Panc1 (cell line): ENCODE measurements around the gene CYTH4. TPM values are rescaled to one million over a fixed set of nuclear protein-coding genes. Genes with fewer than 3 reads are reported as not detected.

Experiments
- ATAC-seq: fragments of 200-7000 bp; cut with Tn5 transposase; 2 replicates; pipeline ENCODE4 v1.9.1; 2020; ENCODE audit warnings: mild to moderate bottlenecking, moderate library complexity
- BruUV-seq: library from RNA; stranded (reverse); fragments of 400-500 nt; replicated peaks from 2 replicates; lab custom pipeline; 2021; lab: Mats Ljungman, UMichigan
- CTCF ChIA-PET: fragments of 300-600 bp; sonication (Branson Sonifier 250); formaldehyde crosslinking; loops from one replicate; lab custom pipeline; 2022; ENCODE audit warnings: antibody characterized with exemption; lab: Charles Lee
- POLR2A ChIA-PET: fragments of 300-600 bp; sonication (Branson Sonifier 250); formaldehyde crosslinking; loops from one replicate; lab custom pipeline; 2022; ENCODE audit warnings: antibody characterized with exemption; lab: Charles Lee
- DNase-seq: peaks from one replicate; pipeline ENCODE4 v3.0.0-alpha.2; 2010; ENCODE audit warnings: low read depth, low spot score
- H3K27ac ChIP-seq: 2 replicates; pipeline ENCODE4 v1.5.1; 2011; ENCODE audit warnings: mild to moderate bottlenecking, low read length, inconsistent platforms
- H3K27me3 ChIP-seq: fragments of 200-500 bp; sonication (Bioruptor generic); 2 replicates; pipeline ENCODE4 v1.6.0; 2014; ENCODE audit warnings: low read length, inconsistent platforms; ENCODE audit not compliant: control insufficient read depth, insufficient read depth
- H3K36me3 ChIP-seq: fragments of 200-500 bp; sonication (Bioruptor generic); 2 replicates; pipeline ENCODE4 v1.5.1; 2014; ENCODE audit warnings: inconsistent platforms, mild to moderate bottlenecking, low read length, moderate library complexity; ENCODE audit not compliant: control insufficient read depth, insufficient read depth
- H3K4me1 ChIP-seq: 2 replicates; pipeline ENCODE4 v1.5.1; 2011; ENCODE audit warnings: inconsistent platforms, mild to moderate bottlenecking, low read length, moderate library complexity; ENCODE audit not compliant: control insufficient read depth, insufficient read depth
- H3K4me3 ChIP-seq, 2 experiments: 2 replicates each; pipeline ENCODE4 v1.5.1; 2011 to 2012; ENCODE audit warnings: low read depth in 2 of 2, low read length in 2 of 2, mild to moderate bottlenecking in 2 of 2, inconsistent platforms in 1 of 2, moderate library complexity in 1 of 2
- H3K9me3 ChIP-seq: fragments of 200-500 bp; sonication (Bioruptor generic); 2 replicates; pipeline ENCODE4 v1.5.1; 2014; ENCODE audit warnings: low read depth, mild to moderate bottlenecking, inconsistent platforms, low read length, moderate library complexity; ENCODE audit not compliant: control insufficient read depth, insufficient read depth
- CTCF ChIP-seq: fragments of 450-650 bp; IDR thresholded peaks from 2 replicates; pipeline ENCODE4 v1.5.1; 2017; ENCODE audit warnings: mild to moderate bottlenecking
- POLR2AphosphoS5 ChIP-seq: IDR thresholded peaks from 2 replicates; pipeline ENCODE4 v1.6.1; 2012; ENCODE audit warnings: mild to moderate bottlenecking, low read depth, low read length, moderate library complexity
- REST ChIP-seq, 2 experiments: IDR thresholded peaks; 2 replicates each; pipeline ENCODE4 v1.6.1; 2011 to 2012; ENCODE audit warnings: low read depth in 2 of 2, control low read depth in 1 of 2, low read length in 1 of 2, mild to moderate bottlenecking in 1 of 2, moderate library complexity in 1 of 2; ENCODE audit not compliant: insufficient read depth in 1 of 2
- SIN3A ChIP-seq: IDR thresholded peaks from 2 replicates; pipeline ENCODE4 v1.6.1; 2012; ENCODE audit warnings: low read depth, mild to moderate bottlenecking, low read length, moderate library complexity, borderline replicate concordance; ENCODE audit not compliant: insufficient read depth
- TCF7L2 ChIP-seq: IDR thresholded peaks from 2 replicates; pipeline ENCODE4 v1.6.1; 2011; ENCODE audit warnings: mild to moderate bottlenecking, low read depth, low read length, inconsistent platforms
- in situ Hi-C: cut with HindIII; loops from 2 replicates; pipeline ENCODE4 v1.10.0; 2016; ENCODE audit warnings: low sequenced_read_pairs, low pct_unique_long_range_greater_than_20kb
- intact Hi-C: fragments of 100-400 bp; cut with micrococcal nuclease; formaldehyde crosslinking; loops from one replicate; pipeline ENCODE4 v1.10.0; 2022; ENCODE audit not compliant: unreplicated experiment
- total RNA-seq: library from RNA; stranded (reverse); gene quantifications from one replicate; pipeline ENCODE4 v1.2.1, GENCODE V29; 2021; ENCODE audit not compliant: unreplicated experiment

The CYTH4 gene
- total RNA-seq, 1 experiment from 2014 or later: 1.3 TPM

DNA sequence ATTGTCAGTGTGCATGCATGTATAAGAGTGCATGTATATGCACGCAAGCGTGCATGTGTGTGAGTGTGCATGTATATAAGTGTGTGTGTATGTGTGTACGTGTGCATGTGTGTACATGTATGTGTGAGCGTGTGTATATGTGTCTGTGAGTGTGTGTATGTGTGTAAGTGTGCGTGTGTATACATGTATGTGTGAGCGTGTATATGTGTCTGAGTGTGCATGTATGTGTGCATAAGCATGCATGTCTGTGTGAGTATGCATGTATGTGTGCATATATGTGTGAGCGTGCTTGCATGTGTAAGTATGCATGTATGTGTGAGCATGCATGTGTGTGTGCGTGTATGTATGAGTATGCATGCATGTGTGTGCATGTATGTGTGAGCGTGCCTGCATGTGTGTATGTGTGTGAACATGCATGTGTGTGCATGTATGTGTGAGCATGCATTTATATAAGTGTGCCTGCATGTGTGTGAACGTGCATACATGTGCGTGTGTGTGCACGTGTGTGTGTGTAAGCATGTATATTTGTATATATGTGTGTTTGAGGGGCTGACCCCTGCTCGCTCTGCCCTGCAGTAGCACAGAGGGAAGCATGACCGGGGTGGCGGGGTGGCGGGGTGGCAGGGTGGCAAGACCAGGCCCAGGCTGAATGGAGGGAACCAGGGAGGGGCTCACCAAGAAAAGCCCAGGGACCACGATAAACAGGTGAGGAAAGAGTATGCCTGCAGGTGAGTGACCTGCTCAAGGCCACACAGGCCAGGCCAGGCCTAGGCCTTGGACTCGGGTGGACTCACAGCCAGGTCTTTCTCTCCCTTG lies 26.3 kb downstream of the CYTH4 start:
- no peak for DNase-seq
- H3K9me3 ChIP-seq: no peaks in the 10 kb centered on the region
- no peaks in the 10 kb centered on the region for H3K36me3 ChIP-seq
- no peak for ATAC-seq
- no TSS peak for BruUV-seq
- in situ Hi-C loops: no loop called here
- CTCF ChIA-PET: no interaction called here
- POLR2A ChIA-PET: no interaction called here
- no peaks in the 10 kb centered on the region for H3K27me3 ChIP-seq
- peaks cover 52% of the 10 kb centered on the region for H3K4me1 ChIP-seq
- peak overlapping the region; percentile 91 for H3K27ac ChIP-seq
- no peak for TF ChIP-seq POLR2AphosphoS5
- TF ChIP-seq TCF7L2: no peak
- no peak for TF ChIP-seq SIN3A
- no peak for TF ChIP-seq CTCF
- no peak for TF ChIP-seq REST (IDR thresholded peaks at IDR 0.05; ENCODE audit: insufficient read depth in 1 of 2, low read depth in 2 of 2, low read length in 1 of 2)
- H3K4me3 ChIP-seq: no peak overlapping the region
- intact Hi-C loops: no loop called here

GRCh38 chr22:37309211-37310074 lies 27.1 kb downstream of the CYTH4 start:
- no peaks in the 10 kb centered on the region for H3K27me3 ChIP-seq
- no peak overlapping the region for H3K4me3 ChIP-seq
- DNase-seq (no peak), ATAC-seq (peak; percentile 30)
- ChIA-PET POLR2A (no interaction called here), CTCF (interaction anchor here (0.5 kb wide), 1 partner anchor 166 kb away, joined by 4 read pairs; no protein-coding TSS in a partner anchor)
- intact Hi-C loops (no loop called here), in situ Hi-C loops (no loop called here)
- H3K27ac ChIP-seq: peak overlapping the region; percentile 79
- H3K9me3 ChIP-seq: no peaks in the 10 kb centered on the region
- H3K36me3 ChIP-seq: no peaks in the 10 kb centered on the region
- TF ChIP-seq POLR2AphosphoS5 (no peak; the same call in 1 of the 2 replicates), CTCF (no peak), TCF7L2 (no peak), REST (IDR thresholded peaks at IDR 0.05; ENCODE audit: insufficient read depth in 1 of 2, low read depth in 2 of 2, low read length in 1 of 2) (no peak), SIN3A (no peak)
- BruUV-seq: no TSS peak
- peaks cover 55% of the 10 kb centered on the region for H3K4me1 ChIP-seq
